ENCODE measurements around the gene FADS3. TPM values are rescaled to one million over a fixed set of nuclear protein-coding genes. Genes with fewer than 3 reads are reported as not detected.

FADS3 gene
- total and polyA plus RNA-seq, 2 of the 13 experiments (the other 11 are each of a cell fraction or from before 2014, with no cell fraction given), result 13.4 to 23.2 TPM

DNA sequence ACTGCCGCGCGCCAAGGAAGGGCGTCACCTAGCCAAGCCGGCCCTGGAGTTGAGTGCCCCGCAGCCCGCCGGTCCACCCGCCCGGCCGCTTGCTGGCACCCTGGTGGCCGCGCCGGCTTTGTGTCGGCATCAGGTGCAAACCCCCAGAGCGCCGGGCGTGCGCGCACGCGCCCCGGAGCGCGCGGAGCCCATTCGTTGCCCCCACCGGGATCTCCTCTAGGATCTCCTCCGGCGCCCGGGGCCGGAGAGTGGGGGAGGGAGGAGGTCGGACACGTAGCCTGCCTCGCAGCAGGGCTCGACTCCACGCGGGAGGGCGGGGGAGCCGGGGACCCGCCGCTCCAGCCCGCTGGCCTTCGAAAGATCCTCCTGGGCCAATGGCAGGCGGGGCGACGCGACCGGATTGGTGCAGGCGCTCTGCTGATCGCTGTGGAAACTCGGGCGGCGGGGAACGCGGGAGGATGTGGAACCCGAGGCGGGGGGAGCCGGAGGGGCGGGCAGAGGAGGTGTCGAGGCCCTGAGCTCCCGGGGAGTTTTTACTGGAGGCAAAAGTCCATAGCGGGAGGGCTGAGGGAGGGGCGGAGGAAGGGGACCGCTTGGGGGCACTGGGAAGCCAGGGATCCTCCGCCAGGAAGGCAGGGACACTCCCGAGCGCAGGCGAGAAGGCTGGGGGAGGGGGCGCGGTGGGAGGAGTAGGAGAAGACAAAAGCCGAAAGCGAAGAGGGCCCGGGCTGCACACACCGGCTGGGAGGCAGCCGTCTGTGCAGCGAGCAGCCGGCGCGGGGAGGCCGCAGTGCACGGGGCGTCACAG lies 63.6 kb downstream of the FADS3 start, which contains the start of gene FADS2 (continued):
- TF ChIP-seq, protein P1, sequence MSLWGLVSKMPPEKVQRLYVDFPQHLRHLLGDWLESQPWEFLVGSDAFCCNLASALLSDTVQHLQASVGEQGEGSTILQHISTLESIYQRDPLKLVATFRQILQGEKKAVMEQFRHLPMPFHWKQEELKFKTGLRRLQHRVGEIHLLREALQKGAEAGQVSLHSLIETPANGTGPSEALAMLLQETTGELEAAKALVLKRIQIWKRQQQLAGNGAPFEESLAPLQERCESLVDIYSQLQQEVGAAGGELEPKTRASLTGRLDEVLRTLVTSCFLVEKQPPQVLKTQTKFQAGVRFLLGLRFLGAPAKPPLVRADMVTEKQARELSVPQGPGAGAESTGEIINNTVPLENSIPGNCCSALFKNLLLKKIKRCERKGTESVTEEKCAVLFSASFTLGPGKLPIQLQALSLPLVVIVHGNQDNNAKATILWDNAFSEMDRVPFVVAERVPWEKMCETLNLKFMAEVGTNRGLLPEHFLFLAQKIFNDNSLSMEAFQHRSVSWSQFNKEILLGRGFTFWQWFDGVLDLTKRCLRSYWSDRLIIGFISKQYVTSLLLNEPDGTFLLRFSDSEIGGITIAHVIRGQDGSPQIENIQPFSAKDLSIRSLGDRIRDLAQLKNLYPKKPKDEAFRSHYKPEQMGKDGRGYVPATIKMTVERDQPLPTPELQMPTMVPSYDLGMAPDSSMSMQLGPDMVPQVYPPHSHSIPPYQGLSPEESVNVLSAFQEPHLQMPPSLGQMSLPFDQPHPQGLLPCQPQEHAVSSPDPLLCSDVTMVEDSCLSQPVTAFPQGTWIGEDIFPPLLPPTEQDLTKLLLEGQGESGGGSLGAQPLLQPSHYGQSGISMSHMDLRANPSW (CRISPR knock-in tag; IDR thresholded peaks at IDR 0.05; ENCODE audit: borderline replicate concordance), result no peak
- no peak for TF ChIP-seq TCF7 (IDR thresholded peaks at IDR 0.05; ENCODE audit: low read depth)
- TF ChIP-seq, protein P2, sequence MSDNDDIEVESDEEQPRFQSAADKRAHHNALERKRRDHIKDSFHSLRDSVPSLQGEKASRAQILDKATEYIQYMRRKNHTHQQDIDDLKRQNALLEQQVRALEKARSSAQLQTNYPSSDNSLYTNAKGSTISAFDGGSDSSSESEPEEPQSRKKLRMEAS (IDR thresholded peaks at IDR 0.05), result peak; percentile 77
- 0 out of 2 replicates have a peak, but pooled peaks have one; percentile 26 for TF ChIP-seq PCBP1 (IDR thresholded peaks at IDR 0.05; ENCODE audit: borderline replicate concordance, low read depth, low read length)
- TF ChIP-seq, protein P3, sequence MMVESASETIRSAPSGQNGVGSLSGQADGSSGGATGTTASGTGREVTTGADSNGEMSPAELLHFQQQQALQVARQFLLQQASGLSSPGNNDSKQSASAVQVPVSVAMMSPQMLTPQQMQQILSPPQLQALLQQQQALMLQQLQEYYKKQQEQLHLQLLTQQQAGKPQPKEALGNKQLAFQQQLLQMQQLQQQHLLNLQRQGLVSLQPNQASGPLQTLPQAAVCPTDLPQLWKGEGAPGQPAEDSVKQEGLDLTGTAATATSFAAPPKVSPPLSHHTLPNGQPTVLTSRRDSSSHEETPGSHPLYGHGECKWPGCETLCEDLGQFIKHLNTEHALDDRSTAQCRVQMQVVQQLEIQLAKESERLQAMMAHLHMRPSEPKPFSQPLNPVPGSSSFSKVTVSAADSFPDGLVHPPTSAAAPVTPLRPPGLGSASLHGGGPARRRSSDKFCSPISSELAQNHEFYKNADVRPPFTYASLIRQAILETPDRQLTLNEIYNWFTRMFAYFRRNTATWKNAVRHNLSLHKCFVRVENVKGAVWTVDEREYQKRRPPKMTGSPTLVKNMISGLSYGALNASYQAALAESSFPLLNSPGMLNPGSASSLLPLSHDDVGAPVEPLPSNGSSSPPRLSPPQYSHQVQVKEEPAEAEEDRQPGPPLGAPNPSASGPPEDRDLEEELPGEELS (CRISPR knock-in tag; IDR thresholded peaks at IDR 0.05), result 0 out of 2 replicates have a peak, but pooled peaks have one; percentile 10
- no peak for TF ChIP-seq ZNF3 (CRISPR knock-in tag; IDR thresholded peaks at IDR 0.05)
- no peak for TF ChIP-seq ZNF180 (CRISPR knock-in tag; IDR thresholded peaks at IDR 0.05; ENCODE audit: borderline replicate concordance, low read depth)
- no peak for TF ChIP-seq MBNL3 (CRISPR knock-in tag; conservative IDR thresholded peaks at IDR 0.05)
- TF ChIP-seq, protein P4, sequence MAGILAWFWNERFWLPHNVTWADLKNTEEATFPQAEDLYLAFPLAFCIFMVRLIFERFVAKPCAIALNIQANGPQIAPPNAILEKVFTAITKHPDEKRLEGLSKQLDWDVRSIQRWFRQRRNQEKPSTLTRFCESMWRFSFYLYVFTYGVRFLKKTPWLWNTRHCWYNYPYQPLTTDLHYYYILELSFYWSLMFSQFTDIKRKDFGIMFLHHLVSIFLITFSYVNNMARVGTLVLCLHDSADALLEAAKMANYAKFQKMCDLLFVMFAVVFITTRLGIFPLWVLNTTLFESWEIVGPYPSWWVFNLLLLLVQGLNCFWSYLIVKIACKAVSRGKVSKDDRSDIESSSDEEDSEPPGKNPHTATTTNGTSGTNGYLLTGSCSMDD (CRISPR knock-in tag; IDR thresholded peaks at IDR 0.05), result no peak
- TF ChIP-seq NFKB2 (CRISPR knock-in tag; IDR thresholded peaks at IDR 0.05; ENCODE audit: borderline replicate concordance), result no peak
- TF ChIP-seq ISX (CRISPR knock-in tag; conservative IDR thresholded peaks at IDR 0.05), result no peak
- TF ChIP-seq, protein P5, sequence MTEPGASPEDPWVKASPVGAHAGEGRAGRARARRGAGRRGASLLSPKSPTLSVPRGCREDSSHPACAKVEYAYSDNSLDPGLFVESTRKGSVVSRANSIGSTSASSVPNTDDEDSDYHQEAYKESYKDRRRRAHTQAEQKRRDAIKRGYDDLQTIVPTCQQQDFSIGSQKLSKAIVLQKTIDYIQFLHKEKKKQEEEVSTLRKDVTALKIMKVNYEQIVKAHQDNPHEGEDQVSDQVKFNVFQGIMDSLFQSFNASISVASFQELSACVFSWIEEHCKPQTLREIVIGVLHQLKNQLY (CRISPR knock-in tag; IDR thresholded peaks at IDR 0.05), result no peak
- TF ChIP-seq MTF1 (CRISPR knock-in tag; IDR thresholded peaks at IDR 0.05), result no peak
- peak; percentile 92 for TF ChIP-seq MTA1 (CRISPR knock-in tag; IDR thresholded peaks at IDR 0.05; ENCODE audit: borderline replicate concordance)
- TF ChIP-seq GZF1 (CRISPR knock-in tag; IDR thresholded peaks at IDR 0.05), result no peak
- TF ChIP-seq ZFAT (CRISPR knock-in tag; conservative IDR thresholded peaks at IDR 0.05), result no peak
- TF ChIP-seq ZNF232 (CRISPR knock-in tag; IDR thresholded peaks at IDR 0.05; ENCODE audit: borderline replicate concordance), result no peak
- TF ChIP-seq NFE2 (CRISPR knock-in tag; IDR thresholded peaks at IDR 0.05), result no peak
- no peak; the same call in 1 of the 2 replicates for TF ChIP-seq TOE1 (CRISPR knock-in tag; IDR thresholded peaks at IDR 0.05)
- no peak for TF ChIP-seq ZSCAN30 (CRISPR knock-in tag; IDR thresholded peaks at IDR 0.05)
- no peak for TF ChIP-seq RFX3 (CRISPR knock-in tag; IDR thresholded peaks at IDR 0.05)
- TF ChIP-seq ESRRA (CRISPR knock-in tag; IDR thresholded peaks at IDR 0.05; ENCODE audit: low read depth), result no peak
- TF ChIP-seq ZNF501 (CRISPR knock-in tag; IDR thresholded peaks at IDR 0.05), result no peak; the same call in 1 of the 2 replicates
- TF ChIP-seq RAD21 (CRISPR knock-in tag; IDR thresholded peaks at IDR 0.05), result no peak
- TF ChIP-seq NR1H2 (CRISPR knock-in tag; IDR thresholded peaks at IDR 0.05; ENCODE audit: borderline replicate concordance, low read depth), result no peak
- TF ChIP-seq TEAD2 (CRISPR knock-in tag; IDR thresholded peaks at IDR 0.05), result no peak
